MCF 10A (cell line): ENCODE data around the gene PRG2. TPM values are rescaled to one million over a fixed set of nuclear protein-coding genes. Genes with fewer than 3 reads are reported as not detected.

Source experiments
- BruUV-seq: library from RNA; stranded (reverse); fragments of 400-500 nt; replicated peaks from 2 replicates; lab custom pipeline; 2021; lab: Mats Ljungman, UMichigan
- CTCF ChIA-PET: fragments of 300-600 bp; sonication (Branson Sonifier 250); formaldehyde crosslinking; extraction: SDS; loops from one replicate; lab custom pipeline; 2021; ENCODE audit warnings: antibody characterized with exemption, inconsistent platforms; lab: Yijun Ruan, JAX
- POLR2A ChIA-PET: fragments of 300-600, 350-650 bp; sonication (Branson Sonifier 250); formaldehyde crosslinking; extraction: SDS; loops from one replicate; lab custom pipeline; 2020; ENCODE audit warnings: antibody characterized with exemption, inconsistent platforms; lab: Yijun Ruan, JAX
- DNase-seq: peaks from one replicate; pipeline ENCODE4 v3.0.0-alpha.2; 2018; ENCODE audit not compliant: unreplicated experiment
- H3K27ac Mint-ChIP-seq: one replicate; pipeline ENCODE4 v1.8.0; 2022; ENCODE audit warnings: mild to moderate bottlenecking, low read depth, mixed read lengths; ENCODE audit not compliant: unreplicated experiment
- H3K27me3 Mint-ChIP-seq: one replicate; pipeline ENCODE4 v1.8.0; 2022; ENCODE audit warnings: mixed read lengths; ENCODE audit not compliant: insufficient read depth, unreplicated experiment
- H3K36me3 Mint-ChIP-seq: one replicate; pipeline ENCODE4 v1.8.0; 2022; ENCODE audit warnings: mild to moderate bottlenecking, moderate library complexity, mixed read lengths; ENCODE audit not compliant: insufficient read depth, unreplicated experiment
- H3K4me1 Mint-ChIP-seq: one replicate; pipeline ENCODE4 v1.8.0; 2022; ENCODE audit warnings: mixed read lengths; ENCODE audit not compliant: insufficient read depth, unreplicated experiment
- H3K4me3 Mint-ChIP-seq: one replicate; pipeline ENCODE4 v1.8.0; 2022; ENCODE audit warnings: mild to moderate bottlenecking, moderate library complexity, mixed read lengths; ENCODE audit not compliant: unreplicated experiment
- H3K9me3 Mint-ChIP-seq: one replicate; pipeline ENCODE4 v1.8.0; 2022; ENCODE audit warnings: mixed read lengths; ENCODE audit not compliant: unreplicated experiment
- CTCF ChIP-seq: fragments of 200-600 bp; IDR thresholded peaks from one replicate; pipeline ENCODE4 v1.8.0; 2022; ENCODE audit warnings: antibody characterized with exemption, mild to moderate bottlenecking; ENCODE audit not compliant: unreplicated experiment
- intact Hi-C: fragments of 100-400 bp; cut with micrococcal nuclease; formaldehyde crosslinking; loops from 2 replicates; pipeline ENCODE4 v1.14.1; 2022
- total RNA-seq: library from RNA; stranded (reverse); gene quantifications from 2 replicates; pipeline ENCODE4 v1.2.3, GENCODE V29; 2022

Gene PRG2
- total RNA-seq, 1 experiment from 2014 or later, result not detected

GRCh38 chr11:57344826-57345225 is 45.6 kb downstream of the PRG2 start:
- no peaks in the 10 kb centered on the region for H3K36me3 Mint-ChIP-seq
- H3K4me3 Mint-ChIP-seq, result no peak overlapping the region
- no peak overlapping the region for H3K27ac Mint-ChIP-seq
- H3K9me3 Mint-ChIP-seq, result no peaks in the 10 kb centered on the region
- BruUV-seq, result no TSS peak
- no peaks in the 10 kb centered on the region for H3K4me1 Mint-ChIP-seq
- TF ChIP-seq CTCF, result no peak
- intact Hi-C loops, result loop anchor here (1.0 to 5.0 kb wide), 7 partner anchors 112 to 1167 kb away; partner anchors contain the start of gene UBE2L6
- H3K27me3 Mint-ChIP-seq, result no peaks in the 10 kb centered on the region
- ChIA-PET POLR2A (no interaction called here), CTCF (interaction anchor here (1.4 to 7.0 kb wide), 10 partner anchors 15 to 300 kb away, joined by 3 to 84 read pairs (median 14); partner anchors contain the start of gene SLC43A1)
- DNase-seq, result no peak

- H3K27ac Mint-ChIP-seq, result no peak overlapping the region
- H3K27me3 Mint-ChIP-seq, result no peaks in the 10 kb centered on the region
- ChIA-PET POLR2A (interaction anchor here (1.1 kb wide), 1 partner anchor 18 kb away, joined by 3 read pairs; no protein-coding TSS in a partner anchor), CTCF (interaction anchor here (0.5 to 7.0 kb wide), 13 partner anchors 10 to 1196 kb away, joined by 3 to 84 read pairs (median 4); no protein-coding TSS in a partner anchor)
- no peak overlapping the region for H3K4me3 Mint-ChIP-seq
- no peak for DNase-seq
- intact Hi-C loops, result loop anchor here (2.0 kb wide), 1 partner anchor 137 kb away; no protein-coding TSS in a partner anchor
- no peak for TF ChIP-seq CTCF
- no peaks in the 10 kb centered on the region for H3K9me3 Mint-ChIP-seq
- no peaks in the 10 kb centered on the region for H3K36me3 Mint-ChIP-seq
- H3K4me1 Mint-ChIP-seq, result no peaks in the 10 kb centered on the region
- no TSS peak for BruUV-seq
Observed at GRCh38 chr11:57343825-57344224, 46.6 kb downstream of the PRG2 start.

GRCh38 chr11:57342702-57343101 is 47.7 kb downstream of the PRG2 start:
- Mint-ChIP-seq H3K4me1 (no peaks in the 10 kb centered on the region), H3K4me3 (no peak overlapping the region), H3K9me3 (no peaks in the 10 kb centered on the region), H3K36me3 (no peaks in the 10 kb centered on the region), H3K27me3 (no peaks in the 10 kb centered on the region), H3K27ac (no peak overlapping the region)
- intact Hi-C loops, result no loop called here
- DNase-seq, result no peak
- CTCF ChIA-PET, result interaction anchor here (0.6 to 2.1 kb wide), 12 partner anchors 83 to 1234 kb away, joined by 3 to 12 read pairs (median 4); partner anchors contain the start of gene UBE2L6
- POLR2A ChIA-PET, result interaction anchor here (0.7 to 1.1 kb wide), 2 partner anchors 17 kb away, joined by 3 read pairs; no protein-coding TSS in a partner anchor
- TF ChIP-seq CTCF, result no peak
- BruUV-seq, result no TSS peak

GRCh38 chr11:57341250-57341808 is 49.1 kb downstream of the PRG2 start:
- no peak overlapping the region for H3K27ac Mint-ChIP-seq
- DNase-seq, result no peak
- H3K36me3 Mint-ChIP-seq, result no peaks in the 10 kb centered on the region
- no peaks in the 10 kb centered on the region for H3K4me1 Mint-ChIP-seq
- ChIA-PET POLR2A (no interaction called here), CTCF (interaction anchor here (1.0 to 1.5 kb wide), 5 partner anchors 170 to 1717 kb away, joined by 3 to 6 read pairs (median 4); no protein-coding TSS in a partner anchor)
- intact Hi-C loops, result no loop called here
- H3K4me3 Mint-ChIP-seq, result no peak overlapping the region
- TF ChIP-seq CTCF, result no peak
- BruUV-seq, result no TSS peak
- no peaks in the 10 kb centered on the region for H3K9me3 Mint-ChIP-seq
- H3K27me3 Mint-ChIP-seq, result no peaks in the 10 kb centered on the region
